Breast epithelium (tissue), 4 donors: Measurements from ENCODE around the gene ARF1. TPM values are rescaled to one million over a fixed set of nuclear protein-coding genes. Genes with fewer than 3 reads are reported as not detected.

Source experiments
- DNase-seq, 2 donors: peaks; one replicate each; pipeline ENCODE4 v3.0.0-alpha.2; 2019; ENCODE audit warnings: low spot score in 2 of 2
- H3K27ac ChIP-seq, 2 donors: fragments of 200-600 bp; sonication (generic) in 1 of 2; one replicate each; pipeline ENCODE4 v1.5.1; 2016 to 2019; ENCODE audit warnings: mild to moderate bottlenecking in 1 of 2
- H3K27me3 ChIP-seq, 2 donors: fragments of 200-600 bp; sonication (generic) in 1 of 2; one replicate each; pipeline versions ENCODE4 v1.5.1 to v1.6.0; 2017 to 2019; ENCODE audit warnings: control low read depth in 1 of 2, mild to moderate bottlenecking in 1 of 2
- H3K36me3 ChIP-seq: fragments of 200-600 bp; one replicate; pipeline ENCODE4 v1.5.1; 2019
- H3K4me1 ChIP-seq, 2 donors: fragments of 200-600 bp; sonication (generic); one replicate each; pipeline ENCODE4 v1.5.1; 2016 to 2019; ENCODE audit warnings: control low read depth in 1 of 2
- H3K4me3 ChIP-seq, 3 donors: fragments of 200-600 bp; sonication (generic); 1 replicate in 2 of 3; 2 replicates in 1 of 3; pipeline ENCODE4 v1.5.1; 2016 to 2019; ENCODE audit warnings: mild to moderate bottlenecking in 3 of 3, moderate library complexity in 2 of 3
- H3K9me3 ChIP-seq, 2 donors: fragments of 200-600 bp; sonication (generic) in 1 of 2; one replicate each; pipeline ENCODE4 v1.5.1; 2016 to 2019; ENCODE audit warnings: control low read depth in 1 of 2
- CTCF ChIP-seq, 3 donors: fragments of 450-650 bp; IDR thresholded peaks; one replicate each; pipeline ENCODE4 v1.5.1; 2016 to 2017; ENCODE audit warnings: antibody characterized with exemption in 3 of 3, mild to moderate bottlenecking in 3 of 3, moderate library complexity in 3 of 3
- POLR2A ChIP-seq: fragments of 450-650 bp; IDR thresholded peaks from one replicate; pipeline ENCODE4 v1.6.1; 2016; ENCODE audit warnings: antibody characterized with exemption, mild to moderate bottlenecking, moderate library complexity
- POLR2AphosphoS5 ChIP-seq, 3 donors: sonication (generic); formaldehyde crosslinking; IDR thresholded peaks; one replicate each; pipeline ENCODE4 v1.6.1; 2017; ENCODE audit warnings: antibody characterized with exemption in 3 of 3
- intact Hi-C: fragments of 100-400 bp; cut with DNase I; formaldehyde crosslinking; loops from one replicate; pipeline ENCODE4 v1.15.1; 2023; ENCODE audit warnings: low total_unique reads
- total RNA-seq, 3 donors: library from RNA; depleted of rRNA; stranded (reverse); fragments of >200 nt; gene quantifications; one replicate each; pipeline ENCODE4 v1.1.0, GENCODE V29; 2016

Gene ARF1
- total RNA-seq, 3 donors from 2014 or later, result 263 to 295 (median 292) TPM

- H3K4me1 ChIP-seq, result no peaks in the 10 kb centered on the region
- H3K36me3 ChIP-seq, result no peaks in the 10 kb centered on the region
- no peaks in the 10 kb centered on the region for H3K9me3 ChIP-seq
- intact Hi-C loops, result no loop called here
- no peaks in the 10 kb centered on the region for H3K27me3 ChIP-seq
- no peak overlapping the region for H3K4me3 ChIP-seq
- no peak for DNase-seq
- TF ChIP-seq POLR2A, result no peak
- no peak for TF ChIP-seq CTCF (IDR thresholded peaks at IDR 0.05)
- TF ChIP-seq POLR2AphosphoS5 (IDR thresholded peaks at IDR 0.05), result no peak
- no peak overlapping the region for H3K27ac ChIP-seq
Observed at GRCh38 chr1:228114827-228115226, 32.3 kb downstream of the ARF1 start.

GRCh38 chr1:228117335-228117734, 34.8 kb downstream of the ARF1 start:
- TF ChIP-seq POLR2A (no peak), CTCF (IDR thresholded peaks at IDR 0.05) (no peak), POLR2AphosphoS5 (IDR thresholded peaks at IDR 0.05) (no peak)
- Histone ChIP-seq H3K4me3 (no peak overlapping the region), H3K27ac (no peak overlapping the region), H3K27me3 (no peaks in the 10 kb centered on the region), H3K36me3 (no peaks in the 10 kb centered on the region), H3K4me1 (no peaks in the 10 kb centered on the region), H3K9me3 (no peaks in the 10 kb centered on the region)
- intact Hi-C loops, result no loop called here
- no peak for DNase-seq

- no peak overlapping the region for H3K27ac ChIP-seq
- TF ChIP-seq CTCF (IDR thresholded peaks at IDR 0.05) (no peak), POLR2A (no peak), POLR2AphosphoS5 (IDR thresholded peaks at IDR 0.05) (no peak)
- H3K9me3 ChIP-seq, result no peaks in the 10 kb centered on the region
- intact Hi-C loops, result no loop called here
- no peaks in the 10 kb centered on the region for H3K36me3 ChIP-seq
- no peak overlapping the region for H3K4me3 ChIP-seq
- no peaks in the 10 kb centered on the region for H3K4me1 ChIP-seq
- no peaks in the 10 kb centered on the region for H3K27me3 ChIP-seq
- no peak for DNase-seq
Observed at GRCh38 chr1:228118040-228118439, 35.5 kb downstream of the ARF1 start.

- no peak for TF ChIP-seq POLR2AphosphoS5 (IDR thresholded peaks at IDR 0.05)
- no peak for TF ChIP-seq CTCF (IDR thresholded peaks at IDR 0.05)
- TF ChIP-seq POLR2A, result no peak
- intact Hi-C loops, result no loop called here
- peak overlapping the region; percentile 1 to 4 for H3K27ac ChIP-seq
Observed at GRCh38 chr1:228120351-228120750, 37.8 kb downstream of the ARF1 start.

GRCh38 chr1:228120857-228121489, 38.5 kb downstream of the ARF1 start:
- H3K4me1 ChIP-seq, result no peaks in the 10 kb centered on the region
- no peak for TF ChIP-seq CTCF (IDR thresholded peaks at IDR 0.05)
- DNase-seq, result no peak
- H3K36me3 ChIP-seq, result no peaks in the 10 kb centered on the region
- H3K4me3 ChIP-seq, result no peak overlapping the region
- H3K27ac ChIP-seq, result peak overlapping the region; percentile 4 to 14
- no peaks in the 10 kb centered on the region for H3K27me3 ChIP-seq
- intact Hi-C loops, result no loop called here
- no peaks in the 10 kb centered on the region for H3K9me3 ChIP-seq

More at GRCh38 chr1:228120351-228120750, 37.8 kb downstream of the ARF1 start:
- no peaks in the 10 kb centered on the region for H3K9me3 ChIP-seq
- no peak overlapping the region for H3K4me3 ChIP-seq
- DNase-seq, result no peak
- H3K4me1 ChIP-seq, result no peaks in the 10 kb centered on the region
- H3K36me3 ChIP-seq, result no peaks in the 10 kb centered on the region
- no peaks in the 10 kb centered on the region for H3K27me3 ChIP-seq
